Renal cortex interstitium (tissue), 15 donors: Measurements from ENCODE around the gene ATG101. TPM values are rescaled to one million over a fixed set of nuclear protein-coding genes. Genes with fewer than 3 reads are reported as not detected.

Source experiments
- DNase-seq, 11 donors: peaks; one replicate each; pipeline ENCODE4 v3.0.0-alpha.2; 2013; ENCODE audit warnings: low read depth in 9 of 11, low spot score in 4 of 11; ENCODE audit errors: extremely low read depth in 1 of 11
- long read RNA-seq, 16 experiments: transcript quantifications; one replicate each; lab custom pipeline, GENCODE V29; 2026
- polyA plus RNA-seq, 3 donors: library from polyadenylated mRNA; unstranded; fragments of 120-200 nt; gene quantifications; one replicate each; pipeline ENCODE4 v1.2.1, GENCODE V29; 2013; ENCODE audit not compliant: insufficient read length in 3 of 3

The ATG101 gene, protein sequence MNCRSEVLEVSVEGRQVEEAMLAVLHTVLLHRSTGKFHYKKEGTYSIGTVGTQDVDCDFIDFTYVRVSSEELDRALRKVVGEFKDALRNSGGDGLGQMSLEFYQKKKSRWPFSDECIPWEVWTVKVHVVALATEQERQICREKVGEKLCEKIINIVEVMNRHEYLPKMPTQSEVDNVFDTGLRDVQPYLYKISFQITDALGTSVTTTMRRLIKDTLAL
- polyA plus RNA-seq, result 10 to 100 TPM; 21.8 to 32.0 (median 24.7) TPM
- long read RNA-seq, donor 1, transcript ATG101-201 (4 exons, 1,439 nt), result major isoform, 9 of 9 reads
- long read RNA-seq, donor 1, partial matches to known transcripts, result 0 of 9 reads
- long read RNA-seq, donor 1, other reads (novel, unspliced or antisense), result 0 of 9 reads
- long read RNA-seq, donor 2, transcript ATG101-201 (4 exons, 1,439 nt), result major isoform, 8 of 9 reads
- long read RNA-seq, donor 2, partial matches to known transcripts, result 0 of 9 reads
- long read RNA-seq, donor 2, other reads (novel, unspliced or antisense), result 0 of 9 reads
- long read RNA-seq, donor 3, transcript ATG101-201 (4 exons, 1,439 nt), result major isoform, 24 of 27 reads
- long read RNA-seq, donor 3, partial matches to known transcripts, result 0 of 27 reads
- long read RNA-seq, donor 3, other reads (novel, unspliced or antisense), result 0 of 27 reads
- long read RNA-seq, donor 4, transcript ATG101-201 (4 exons, 1,439 nt), result major isoform, 20 of 26 reads
- long read RNA-seq, donor 4, partial matches to known transcripts, result 5 of 26 reads
- long read RNA-seq, donor 4, other reads (novel, unspliced or antisense), result 0 of 26 reads
- long read RNA-seq, donor 5, result 0 reads
- long read RNA-seq, donor 6, transcript ATG101-201 (4 exons, 1,439 nt), result major isoform, 11 of 11 reads
- long read RNA-seq, donor 6, partial matches to known transcripts, result 0 of 11 reads
- long read RNA-seq, donor 6, other reads (novel, unspliced or antisense), result 0 of 11 reads
- long read RNA-seq, donor 7, transcript ATG101-201 (4 exons, 1,439 nt), result major isoform, 12 of 26 reads
- long read RNA-seq, donor 7, partial matches to known transcripts, result 10 of 26 reads
- long read RNA-seq, donor 7, other reads (novel, unspliced or antisense), result 0 of 26 reads
- long read RNA-seq, donor 8, transcript ATG101-201 (4 exons, 1,439 nt), result major isoform, 16 of 19 reads
- long read RNA-seq, donor 8, partial matches to known transcripts, result 0 of 19 reads
- long read RNA-seq, donor 8, other reads (novel, unspliced or antisense), result 0 of 19 reads
- long read RNA-seq, donor 9, transcript ATG101-201 (4 exons, 1,439 nt), result major isoform, 13 of 15 reads
- long read RNA-seq, donor 9, partial matches to known transcripts, result 0 of 15 reads
- long read RNA-seq, donor 9, other reads (novel, unspliced or antisense), result 0 of 15 reads
- long read RNA-seq, donor 10, transcript ATG101-201 (4 exons, 1,439 nt), result minor isoform, 5 of 11 reads
- long read RNA-seq, donor 10, transcript ATG101-207 (4 exons, 846 nt), result major isoform, 6 of 11 reads
- long read RNA-seq, donor 10, partial matches to known transcripts, result 0 of 11 reads
- long read RNA-seq, donor 10, other reads (novel, unspliced or antisense), result 0 of 11 reads
- long read RNA-seq, donor 11, transcript ATG101-201 (4 exons, 1,439 nt), result major isoform, 14 of 16 reads
- long read RNA-seq, donor 11, partial matches to known transcripts, result 0 of 16 reads
- long read RNA-seq, donor 11, other reads (novel, unspliced or antisense), result 0 of 16 reads
- long read RNA-seq, donor 12, transcript ATG101-201 (4 exons, 1,439 nt), result major isoform, 7 of 8 reads
- long read RNA-seq, donor 12, partial matches to known transcripts, result 0 of 8 reads
- long read RNA-seq, donor 12, other reads (novel, unspliced or antisense), result 0 of 8 reads
- long read RNA-seq, donor 13, result 0 reads
- long read RNA-seq, donor 14, transcript ATG101-201 (4 exons, 1,439 nt), result major isoform, 16 of 18 reads
- long read RNA-seq, donor 14, partial matches to known transcripts, result 0 of 18 reads
- long read RNA-seq, donor 14, other reads (novel, unspliced or antisense), result 0 of 18 reads
- long read RNA-seq, donor 15, partial matches to known transcripts, result 0 of 1 reads
- long read RNA-seq, donor 15, other reads (novel, unspliced or antisense), result 0 of 1 reads
- long read RNA-seq, donor 16, transcript ATG101-201 (4 exons, 1,439 nt), result major isoform, 42 of 94 reads
- long read RNA-seq, donor 16, transcript ATG101-207 (4 exons, 846 nt), result minor isoform, 11 of 94 reads
- long read RNA-seq, donor 16, partial matches to known transcripts, result 41 of 94 reads
- long read RNA-seq, donor 16, other reads (novel, unspliced or antisense), result 0 of 94 reads

DNA sequence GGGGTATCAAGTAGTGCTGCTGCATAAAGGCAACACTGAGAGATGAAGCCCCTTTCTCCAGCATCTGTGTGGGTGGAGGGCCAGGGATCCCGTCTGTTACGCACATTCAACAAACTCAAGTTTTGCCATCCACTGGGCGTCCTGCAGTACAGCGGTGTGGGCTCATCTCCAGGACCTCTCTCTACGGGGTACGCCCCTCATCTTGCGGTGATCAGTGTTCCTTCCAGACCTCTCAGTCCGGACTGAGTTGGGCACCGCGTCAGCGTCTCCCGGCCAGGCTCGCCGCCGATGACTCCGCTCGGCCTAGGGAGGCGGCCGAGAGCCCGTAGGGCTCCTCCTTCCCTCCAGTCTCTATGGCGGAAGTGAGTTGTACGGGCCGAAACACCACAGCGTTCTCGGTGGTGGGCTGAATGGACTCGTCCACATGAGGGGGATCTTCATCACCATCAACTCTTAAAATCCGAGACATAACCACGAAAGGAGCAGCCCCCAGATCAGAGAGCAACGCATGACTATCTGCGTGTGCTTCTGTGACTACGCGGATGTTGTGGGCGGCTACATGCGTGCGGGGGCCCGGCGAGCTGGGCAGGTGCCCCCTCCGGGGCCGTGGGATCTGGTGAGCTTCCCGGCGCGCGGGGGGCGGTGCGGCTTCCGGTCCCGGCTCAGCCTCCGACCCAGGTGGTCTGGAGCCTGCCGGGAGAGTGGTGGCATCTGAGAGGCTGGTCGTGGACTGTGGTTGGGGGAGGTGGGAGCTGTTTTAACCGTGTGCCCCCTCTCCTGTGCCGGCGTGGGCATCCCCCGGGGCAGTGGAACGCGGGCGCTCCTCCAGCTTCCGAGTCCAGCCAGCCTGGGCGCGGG lies at the start of gene ATG101:
Gene ATG101 (plus strand): TSS at position 652 of the 858 bp plus-strand sequence. CDS start 3,673 bp downstream, outside the sequence.
- DNase-seq, result peak; percentile 89 to 96 (median 92)

DNA sequence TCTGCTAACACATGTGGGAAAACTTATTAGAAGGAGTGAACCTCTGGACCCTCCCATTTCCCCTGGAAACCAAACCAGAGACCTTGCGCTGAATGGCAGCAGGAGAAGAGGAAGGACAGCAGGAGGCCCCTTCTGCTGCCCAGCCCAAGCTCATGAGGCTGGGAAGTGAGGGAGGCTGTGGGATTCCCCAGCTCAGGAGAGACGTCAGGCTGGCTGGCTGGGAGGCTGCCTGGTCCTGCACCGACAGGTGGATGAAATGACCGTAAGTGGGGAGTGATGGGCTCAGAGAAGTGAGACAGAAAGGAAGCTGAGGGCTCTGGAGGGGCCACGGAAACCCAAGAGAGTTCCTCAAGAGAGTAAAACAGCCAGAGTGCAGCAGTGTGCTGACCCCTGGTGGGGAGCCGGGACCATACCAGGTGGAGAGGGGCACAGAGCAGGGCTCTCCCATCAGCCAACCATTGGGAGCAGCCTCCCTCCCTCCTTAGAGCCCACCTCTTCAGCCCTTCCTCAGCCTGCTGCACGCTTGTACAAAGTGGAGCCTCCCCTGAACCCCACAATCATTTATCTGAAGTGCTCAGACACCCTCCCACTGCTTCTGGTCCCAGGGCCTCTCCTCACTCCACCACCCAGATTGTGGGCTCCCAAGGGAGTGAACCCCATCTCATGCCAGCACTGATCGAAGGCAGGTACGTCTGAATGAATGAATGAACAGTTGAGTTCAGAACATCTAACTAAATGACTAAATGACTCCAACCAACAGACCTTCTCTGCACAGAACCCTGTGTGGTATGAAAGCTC lies 49.0 kb upstream of the ATG101 start:
- no peak for DNase-seq

DNA sequence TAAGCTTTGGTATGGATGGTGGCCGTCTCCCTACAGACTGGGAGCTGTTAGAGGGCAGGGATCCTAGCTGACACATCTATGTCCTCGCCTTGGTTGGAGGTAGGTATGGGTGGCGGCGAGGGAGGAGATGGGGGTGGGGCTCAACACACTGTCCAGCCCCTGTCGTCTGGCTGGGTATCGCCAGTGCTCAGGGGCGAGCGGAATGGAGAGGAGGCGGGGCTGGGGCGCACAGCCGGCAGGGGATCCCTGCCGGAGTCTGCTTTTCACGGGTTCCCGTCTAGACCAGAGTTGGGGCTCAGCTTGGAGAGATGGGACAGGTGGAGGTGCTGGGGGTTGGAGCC lies 47.0 kb upstream of the ATG101 start:
- no peak for DNase-seq

DNA sequence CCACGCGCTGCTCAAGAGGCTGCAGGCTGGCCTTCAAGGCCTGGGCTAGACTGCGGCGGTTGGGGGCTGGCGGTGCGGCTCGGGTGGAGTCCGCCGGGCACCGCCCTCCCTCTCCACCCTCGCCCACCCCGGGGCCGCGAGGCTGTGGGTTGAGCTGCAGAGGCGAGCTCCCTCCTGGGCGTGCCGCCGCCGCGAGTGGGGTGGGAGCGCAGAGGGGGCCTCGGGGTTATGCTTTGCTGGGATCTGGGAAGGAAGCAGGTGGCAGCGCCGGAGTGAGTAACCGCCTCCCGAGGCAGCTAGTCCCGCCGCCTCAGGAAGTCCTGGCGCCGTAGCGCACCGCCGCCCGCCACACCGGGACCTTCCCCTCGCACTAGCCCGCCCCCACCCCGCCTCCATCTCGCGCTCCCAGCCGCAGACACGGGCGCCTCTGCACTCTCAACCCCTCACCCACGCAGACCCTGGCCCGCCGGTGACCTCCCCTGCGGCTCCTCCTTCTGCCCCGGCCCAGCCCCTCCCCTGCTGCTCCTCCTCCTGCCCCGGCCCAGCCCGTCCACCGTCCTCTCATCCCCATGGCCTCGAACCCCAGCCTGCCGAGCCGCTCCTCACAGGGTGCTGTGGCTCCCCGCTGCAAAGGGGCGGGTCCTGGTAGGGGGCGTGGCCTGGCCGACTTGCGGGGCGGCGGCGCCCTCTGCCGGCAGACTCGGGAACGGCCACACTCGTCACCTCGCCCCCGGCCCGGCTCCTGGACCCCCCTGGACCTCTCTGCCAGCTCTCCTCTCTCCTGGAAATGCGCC lies 46.4 kb upstream of the ATG101 start:
- no peak for DNase-seq

DNA sequence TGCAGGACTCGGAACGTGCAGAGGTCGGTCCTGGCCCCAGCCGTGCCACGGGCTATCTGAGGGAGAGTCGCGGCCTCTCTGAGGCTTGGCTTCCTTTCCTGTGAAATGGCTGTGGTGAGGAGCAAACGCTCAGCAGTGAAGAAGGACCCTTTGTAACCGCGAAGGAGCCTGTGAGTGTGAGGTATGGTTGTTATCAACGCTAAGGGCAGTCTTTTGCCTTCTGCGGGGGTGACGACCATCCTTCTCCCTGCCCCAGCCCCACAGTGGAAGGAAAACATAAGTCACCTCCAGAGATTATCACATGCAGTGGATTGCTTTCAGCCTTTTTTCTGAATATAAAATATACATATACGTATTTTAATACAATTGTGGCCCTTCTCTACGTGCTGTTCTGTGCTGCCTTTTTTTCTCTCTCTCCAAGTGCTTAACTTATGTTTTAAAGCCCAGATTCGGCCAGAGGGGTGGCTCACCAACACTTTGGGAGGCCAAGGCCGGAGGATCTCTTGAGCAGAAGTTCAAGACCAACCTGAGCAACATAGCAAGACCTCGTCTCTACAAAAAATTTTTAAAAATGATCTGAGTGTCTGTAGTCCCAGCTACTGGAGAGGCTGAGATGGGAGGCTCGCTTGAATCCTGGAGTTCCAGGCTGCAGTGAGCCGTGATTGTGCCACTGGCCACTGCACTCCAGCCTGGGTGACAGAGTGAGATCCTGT lies 45.6 kb upstream of the ATG101 start:
- DNase-seq, result no peak

DNA sequence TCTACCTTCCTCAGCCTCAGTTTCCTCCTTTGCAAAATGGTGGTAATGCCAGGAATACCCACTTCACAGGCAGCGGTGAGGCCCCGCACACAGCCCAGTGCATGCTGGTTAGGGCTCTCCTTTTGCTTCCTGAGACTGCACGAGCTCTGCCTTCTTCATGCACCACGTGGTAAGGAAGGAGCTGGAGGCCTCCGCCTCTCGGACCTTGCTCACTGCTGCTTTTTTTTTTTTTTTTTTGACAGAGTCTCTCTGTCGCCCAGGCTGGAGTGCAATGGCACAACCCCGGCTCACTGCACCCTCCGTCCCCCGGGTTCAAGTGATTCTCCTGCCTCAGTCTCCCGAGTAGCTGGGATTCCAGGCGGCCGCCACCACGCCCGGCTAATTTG lies 44.9 kb upstream of the ATG101 start:
- DNase-seq, result no peak

DNA sequence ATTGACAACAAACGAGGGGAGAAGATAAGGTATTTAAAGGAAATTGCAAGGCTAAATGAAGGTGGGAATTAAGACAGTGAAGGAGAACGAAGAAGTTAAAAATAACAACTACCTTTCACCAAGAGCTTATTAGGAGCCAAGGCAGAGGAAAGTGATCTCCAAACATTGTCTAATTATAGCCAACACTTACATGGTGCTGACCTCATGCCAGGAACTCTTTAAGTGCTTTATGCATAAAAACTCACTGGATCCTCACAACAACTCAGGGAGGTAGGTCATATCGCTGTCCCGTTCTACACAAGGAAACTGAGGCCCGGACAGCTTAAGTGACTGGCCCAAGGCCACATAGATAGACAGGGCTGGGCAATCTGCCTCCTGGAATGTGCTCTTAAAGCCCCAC lies 43.5 kb upstream of the ATG101 start:
- DNase-seq, result no peak

DNA sequence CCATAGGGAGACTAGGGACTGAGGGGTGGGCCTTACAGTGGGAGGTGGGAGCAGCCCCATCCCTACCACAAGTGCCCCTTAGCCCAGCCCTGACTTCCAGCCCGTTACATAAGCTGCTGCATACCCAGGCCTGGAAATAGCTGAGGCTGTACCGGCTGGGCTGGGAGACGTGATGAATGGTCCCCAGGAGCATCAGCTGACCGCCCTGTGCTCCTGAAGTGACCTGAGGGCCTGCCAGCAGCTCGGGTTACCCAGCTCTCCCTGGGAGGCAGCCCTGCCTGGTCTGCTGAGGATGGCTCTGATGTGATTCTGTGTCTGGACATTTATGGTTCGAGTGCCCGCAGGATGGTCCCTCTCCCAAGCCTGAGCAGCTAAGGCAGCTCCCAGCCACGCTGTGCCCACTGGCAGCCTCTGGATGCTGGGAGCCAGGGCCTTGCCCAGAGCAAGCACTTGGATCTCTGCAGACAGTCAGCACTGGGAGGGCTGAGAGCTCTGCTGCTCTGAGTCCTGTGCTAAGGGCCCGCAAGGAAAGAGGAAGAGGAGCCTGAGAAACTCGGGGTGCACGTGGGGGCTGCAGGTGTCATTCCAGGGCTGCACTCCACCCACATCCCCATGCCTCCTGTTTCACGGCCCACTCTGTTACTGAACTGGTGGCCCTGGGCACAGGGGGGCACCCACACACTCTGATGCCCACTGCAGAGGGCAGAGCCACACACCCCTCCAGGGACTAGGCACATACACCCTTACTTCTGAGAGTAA lies 42.5 kb upstream of the ATG101 start:
- DNase-seq, result no peak

DNA sequence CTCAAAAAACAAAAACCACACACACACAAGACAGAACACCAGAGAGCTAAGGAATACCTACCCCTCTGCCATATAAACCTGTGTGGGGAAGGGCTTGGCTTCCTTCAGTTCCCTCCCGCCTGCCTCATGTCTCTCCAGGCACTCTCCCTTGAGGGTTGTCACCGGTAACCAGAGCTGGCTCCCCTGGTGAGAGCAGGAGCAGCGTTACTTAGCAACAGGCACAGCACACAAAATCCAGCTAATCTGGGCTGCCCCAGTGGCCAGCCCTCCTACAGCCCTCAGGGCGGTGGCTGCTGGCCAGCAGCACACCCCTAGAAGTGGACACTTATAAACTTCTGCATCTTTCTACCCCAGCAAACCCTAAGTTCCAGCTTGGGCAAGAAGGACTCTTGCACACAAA lies 40.1 kb upstream of the ATG101 start:
- peak in 2 of 11 donors; percentile 60 to 73 for DNase-seq

DNA sequence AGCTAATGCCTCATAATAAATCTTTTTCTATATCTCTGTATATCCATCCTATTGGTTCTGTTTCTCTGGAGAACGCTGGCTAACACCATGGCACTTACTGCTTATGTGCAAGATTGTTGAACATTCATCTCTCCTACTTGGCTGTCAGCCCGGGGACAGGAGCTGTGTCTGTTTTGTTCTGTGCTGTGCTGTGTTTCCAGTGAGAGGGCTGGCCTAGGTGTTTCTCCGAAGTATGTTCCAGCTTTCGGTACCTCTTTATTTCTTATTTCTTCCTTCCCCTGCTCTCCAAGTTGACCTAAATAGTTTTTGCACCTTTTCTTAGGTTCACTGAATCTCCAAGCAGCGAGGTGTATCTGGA lies 37.4 kb upstream of the ATG101 start:
- no peak for DNase-seq

DNA sequence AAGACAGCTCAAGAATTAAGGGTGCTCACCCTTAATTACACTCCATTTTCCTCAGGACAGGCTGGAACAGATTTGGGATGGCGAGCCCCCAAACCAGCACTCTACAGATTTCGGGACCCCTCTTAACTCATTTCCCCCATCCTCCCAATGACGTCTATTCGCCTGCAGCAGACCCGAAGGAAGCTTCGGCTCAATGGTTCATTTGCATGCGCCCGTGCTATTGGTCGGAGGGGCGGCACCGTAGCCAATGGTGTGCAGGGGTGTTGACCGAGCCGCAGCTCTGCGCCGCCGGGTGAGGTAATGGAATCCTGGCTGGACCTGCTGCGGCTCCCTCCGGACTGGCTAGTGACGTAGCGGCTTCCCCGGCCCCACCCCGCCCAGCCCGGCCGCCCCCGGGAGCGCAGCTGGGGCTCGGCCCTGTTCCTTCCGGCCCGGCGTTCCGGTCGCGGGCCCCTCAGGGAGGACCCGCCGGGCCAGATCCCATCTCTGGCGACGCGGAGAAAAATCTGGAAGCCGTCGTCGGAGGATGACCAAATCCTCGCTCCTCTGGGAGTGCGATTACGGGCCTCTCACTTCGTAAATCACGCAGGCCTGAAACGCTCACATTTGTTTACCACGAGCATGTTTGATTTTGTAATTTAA lies 36.9 kb upstream of the ATG101 start:
- peak in 9 of 11 donors; percentile 88 to 97 (median 95) for DNase-seq

DNA sequence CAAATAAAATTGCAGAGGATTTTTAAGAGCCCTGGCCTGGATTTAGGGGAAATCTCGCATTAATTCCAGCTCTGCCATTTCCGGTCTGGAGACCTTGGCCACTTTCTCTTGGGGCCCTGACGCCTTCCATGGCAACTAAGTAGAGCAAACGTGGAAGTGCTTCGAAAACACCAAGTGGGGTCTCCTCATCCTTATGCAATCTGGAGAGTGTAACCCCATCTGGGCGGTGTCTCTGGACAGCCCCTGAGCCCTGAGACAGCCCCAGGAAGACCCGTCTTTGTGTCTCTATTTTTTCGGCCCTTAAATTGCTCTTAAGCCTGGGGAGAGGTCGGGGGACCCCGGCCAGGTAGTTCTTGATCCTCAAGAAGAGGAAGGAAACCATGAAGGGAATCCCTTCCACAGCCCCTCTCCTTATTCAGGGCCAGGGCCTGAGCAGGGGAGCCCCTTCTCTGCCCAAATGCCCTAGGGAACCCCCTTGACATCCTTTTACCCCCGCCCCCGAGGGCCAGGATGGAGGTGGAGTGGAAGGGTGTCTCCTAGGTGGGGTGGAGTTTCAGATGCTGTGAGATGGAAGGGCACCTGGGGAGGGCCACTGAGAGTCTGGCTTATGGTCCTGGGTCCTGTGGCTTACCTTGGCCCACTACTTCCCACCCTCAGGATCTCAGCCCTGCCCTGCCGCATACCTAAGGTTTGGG lies 36.2 kb upstream of the ATG101 start:
- DNase-seq, result no peak

DNA sequence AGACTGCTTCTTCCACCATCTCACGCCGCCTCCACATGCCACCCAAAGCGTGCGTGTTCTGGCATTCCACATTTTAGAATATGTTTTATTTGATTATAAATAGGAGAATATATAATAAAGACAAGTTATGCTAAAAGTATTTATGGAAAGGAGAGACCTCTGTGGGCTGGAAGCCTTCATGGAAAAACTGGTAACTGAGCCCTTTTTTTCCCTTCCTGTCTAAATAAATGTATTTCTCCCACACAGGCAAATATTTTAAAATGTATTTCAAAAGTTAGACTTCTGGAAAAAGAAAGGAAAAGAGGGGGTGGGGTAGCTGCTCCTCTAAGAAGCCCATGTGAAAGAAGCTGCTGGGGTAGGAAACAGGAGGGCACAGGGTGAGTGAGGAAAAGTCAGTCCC lies 34.6 kb upstream of the ATG101 start:
- no peak for DNase-seq
